Hematopoietic multipotent progenitor cell treated with erythropoietin and hydrocortisone succinate and interleukin-3 and kit ligand, for 15 days (in vitro differentiated cells): ENCODE results near the gene RTEL1.

Source experiments
- DNase-seq: peaks from one replicate; pipeline ENCODE4 v3.0.0-alpha.2; 2015; ENCODE audit warnings: low spot score

Gene RTEL1

DNA sequence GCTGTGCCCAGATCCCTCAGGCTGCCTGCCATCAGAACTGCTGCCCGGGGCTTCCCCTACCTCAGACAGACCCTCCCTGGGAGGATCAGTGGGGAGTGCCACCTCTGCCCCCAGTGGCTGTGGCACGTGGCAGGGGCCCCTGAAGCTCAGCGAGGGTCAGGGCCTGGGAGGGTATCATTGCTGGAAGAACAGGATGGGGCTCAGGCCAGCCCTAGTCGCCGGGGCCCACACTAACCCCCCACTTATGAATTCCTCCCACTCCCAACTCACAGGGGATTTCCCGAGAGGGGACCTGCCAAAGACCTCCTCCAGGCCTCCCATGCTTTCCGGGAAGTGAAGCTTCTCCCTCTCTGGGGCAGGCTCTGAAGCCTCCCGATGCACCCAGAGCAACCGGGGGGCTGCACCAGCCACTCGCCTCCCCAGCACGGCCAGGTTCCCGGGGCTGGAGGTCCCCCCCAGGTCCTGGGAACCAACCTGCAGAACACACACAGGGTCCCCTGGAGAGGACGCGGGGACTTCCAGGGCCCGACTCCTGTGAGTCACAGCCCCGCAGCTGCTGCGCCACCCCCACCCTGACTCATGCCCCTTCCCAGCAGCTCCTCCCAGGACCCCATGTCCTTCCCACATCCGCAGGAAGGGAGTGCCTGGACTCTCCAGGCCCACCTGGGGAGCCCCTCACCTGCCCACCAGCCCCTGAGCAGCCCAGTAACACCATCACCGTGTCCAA is 40.8 kb downstream of the RTEL1 start:
- no peak for DNase-seq

DNA sequence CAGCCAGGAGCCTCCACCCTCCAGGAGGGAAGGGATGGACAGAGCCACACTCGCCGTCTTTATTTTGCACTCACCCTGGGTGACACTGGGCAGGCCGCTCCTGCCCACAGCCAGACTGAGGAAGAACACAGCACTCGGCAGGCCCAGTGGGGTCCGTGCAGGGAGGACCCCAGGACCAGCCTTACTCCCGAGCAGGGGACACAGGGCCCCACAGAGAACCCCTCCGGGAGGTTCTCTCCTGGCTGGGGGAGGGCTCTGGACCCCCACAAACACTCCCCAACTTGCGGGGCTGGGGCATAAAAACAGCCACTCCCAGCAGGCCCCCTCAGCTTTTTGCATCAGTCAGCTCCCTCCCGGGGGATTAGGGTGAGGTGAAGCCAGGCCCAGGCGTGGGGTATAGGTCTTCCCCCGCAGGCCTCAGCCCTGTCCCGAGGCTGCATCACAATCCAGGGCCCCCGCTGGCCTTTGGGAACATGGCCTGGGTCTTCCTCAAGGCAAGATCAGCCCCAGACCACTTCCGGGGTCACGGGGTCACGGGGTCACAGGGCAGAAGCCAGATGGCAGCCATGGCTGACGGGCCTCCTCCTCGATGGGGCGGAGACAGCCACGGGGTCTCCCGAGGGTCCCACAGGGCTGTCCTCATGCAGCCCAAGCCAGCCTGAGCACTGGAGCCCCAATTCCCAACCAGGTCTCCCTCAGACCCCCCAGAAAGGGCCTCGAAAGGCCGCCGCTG is 41.5 kb downstream of the RTEL1 start:
- DNase-seq: no peak

DNA sequence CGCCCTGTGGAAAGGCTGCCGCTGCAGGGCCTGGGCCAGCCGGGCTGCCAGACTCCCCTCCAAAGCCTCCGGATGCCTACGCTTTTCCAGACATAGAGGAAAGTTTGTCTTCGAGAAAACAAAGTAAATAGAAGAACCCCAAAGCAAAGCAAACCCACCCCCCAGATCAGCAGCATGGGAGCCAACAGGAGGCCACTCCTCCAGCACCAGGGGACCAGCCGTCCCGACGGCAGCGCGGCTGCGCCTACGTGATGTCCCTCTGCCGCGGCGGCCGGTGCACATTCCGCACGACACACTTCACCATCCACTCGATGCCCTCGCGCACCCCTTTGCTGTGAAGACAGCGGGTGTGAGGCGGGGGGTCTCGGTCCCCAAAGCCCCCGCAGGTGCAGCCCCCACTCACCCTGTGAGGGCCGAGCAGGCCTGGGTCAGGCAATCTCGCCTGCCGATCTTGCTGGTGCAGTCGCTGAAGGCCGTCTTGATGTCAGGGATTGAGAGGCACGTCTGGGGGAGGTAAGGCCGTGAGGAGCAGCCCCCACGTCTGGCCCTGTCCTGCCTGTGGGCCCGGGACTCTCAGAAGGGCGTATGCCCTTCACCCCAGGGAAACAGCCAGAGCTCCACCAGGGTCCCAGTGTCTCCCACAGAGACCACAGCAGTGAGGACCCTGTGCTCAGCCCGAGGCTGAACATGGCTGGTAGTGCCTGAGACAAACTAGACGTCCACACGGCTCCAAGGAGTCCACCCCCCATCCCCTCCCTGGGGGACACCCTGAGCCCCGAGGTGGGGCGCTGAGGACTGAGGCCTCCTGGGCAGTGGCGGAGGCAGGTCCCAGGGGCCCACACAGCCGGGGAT is 42.3 kb downstream of the RTEL1 start:
- DNase-seq: no peak

DNA sequence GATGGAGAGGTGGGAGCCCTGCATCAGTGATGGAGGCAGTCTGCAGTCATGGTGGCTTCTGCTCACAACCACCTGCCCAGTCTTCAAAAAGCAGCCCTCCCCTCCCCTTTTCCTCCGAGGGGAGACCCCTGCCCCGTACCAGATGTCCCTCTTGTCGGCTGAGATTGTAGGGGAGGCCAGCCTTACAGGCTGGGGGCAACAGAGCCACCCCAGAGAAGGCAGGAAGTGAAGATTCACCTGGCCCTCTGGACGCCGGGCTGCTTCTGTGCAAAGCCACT is 42.9 kb downstream of the RTEL1 start:
- DNase-seq: no peak

DNA sequence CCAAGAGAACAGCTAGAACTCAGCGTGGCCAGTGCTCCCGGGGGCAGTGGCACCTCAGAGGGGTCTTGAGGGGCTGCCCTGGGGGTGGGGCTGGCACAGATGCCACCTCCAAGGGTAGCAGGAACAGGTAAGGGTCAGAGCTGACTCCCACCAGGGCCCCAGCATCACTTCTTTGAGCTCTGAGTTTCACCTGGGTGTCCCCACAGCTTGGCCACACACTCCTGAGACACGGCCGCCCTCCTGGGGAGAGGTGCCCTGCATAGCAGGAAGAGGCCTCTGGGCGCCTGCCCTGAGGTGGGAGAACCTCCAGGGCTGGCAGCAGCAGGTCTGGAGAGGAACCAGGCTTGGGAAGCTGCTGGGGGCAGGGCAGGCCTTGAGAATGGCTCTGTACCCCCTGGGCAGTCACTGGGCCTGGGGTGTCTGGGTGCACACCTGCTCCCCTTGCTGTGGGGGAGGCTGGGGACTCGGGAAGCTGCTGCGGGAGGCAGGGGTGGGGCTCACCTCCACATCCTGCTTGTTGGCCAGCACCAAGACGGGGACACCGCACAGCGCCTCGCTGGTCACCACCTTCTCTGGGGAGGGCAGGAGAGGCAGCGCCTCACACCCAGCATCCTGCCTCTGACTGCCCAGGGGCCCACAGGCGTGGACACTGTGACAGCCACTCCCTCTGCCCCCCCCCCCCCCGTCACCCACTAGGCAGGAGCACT is 43.4 kb downstream of the RTEL1 start:
- DNase-seq: no peak

DNA sequence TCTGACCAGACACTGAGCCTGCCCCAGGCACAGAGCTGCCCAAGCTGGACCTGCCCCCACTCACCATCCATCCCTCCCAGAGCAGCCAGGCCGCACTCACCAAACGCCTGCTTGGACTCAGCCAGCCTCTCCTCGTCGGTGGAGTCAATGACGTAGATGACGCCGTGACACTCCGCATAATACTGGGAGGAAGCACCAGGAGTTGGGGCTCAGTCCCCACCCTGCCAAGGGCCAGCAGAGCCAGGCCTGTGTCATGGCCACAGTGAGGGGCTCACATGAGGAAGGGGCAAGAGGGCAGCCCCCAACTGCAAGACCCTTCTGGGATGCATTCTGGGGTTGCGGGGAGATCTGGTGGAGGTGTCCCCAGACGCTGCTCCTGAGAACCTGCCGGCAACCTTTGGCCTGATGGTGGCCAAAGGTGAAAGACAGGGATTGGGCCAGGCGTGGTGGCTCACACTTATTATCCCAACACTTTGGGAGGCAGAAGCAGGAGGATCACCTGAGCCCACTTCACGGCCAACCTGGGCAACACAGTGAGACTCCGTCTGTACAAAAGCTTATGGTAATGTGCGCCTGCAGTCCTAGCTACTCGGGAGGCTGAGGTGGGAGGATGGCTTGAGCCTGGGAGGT is 44.0 kb downstream of the RTEL1 start:
- DNase-seq: no peak

DNA sequence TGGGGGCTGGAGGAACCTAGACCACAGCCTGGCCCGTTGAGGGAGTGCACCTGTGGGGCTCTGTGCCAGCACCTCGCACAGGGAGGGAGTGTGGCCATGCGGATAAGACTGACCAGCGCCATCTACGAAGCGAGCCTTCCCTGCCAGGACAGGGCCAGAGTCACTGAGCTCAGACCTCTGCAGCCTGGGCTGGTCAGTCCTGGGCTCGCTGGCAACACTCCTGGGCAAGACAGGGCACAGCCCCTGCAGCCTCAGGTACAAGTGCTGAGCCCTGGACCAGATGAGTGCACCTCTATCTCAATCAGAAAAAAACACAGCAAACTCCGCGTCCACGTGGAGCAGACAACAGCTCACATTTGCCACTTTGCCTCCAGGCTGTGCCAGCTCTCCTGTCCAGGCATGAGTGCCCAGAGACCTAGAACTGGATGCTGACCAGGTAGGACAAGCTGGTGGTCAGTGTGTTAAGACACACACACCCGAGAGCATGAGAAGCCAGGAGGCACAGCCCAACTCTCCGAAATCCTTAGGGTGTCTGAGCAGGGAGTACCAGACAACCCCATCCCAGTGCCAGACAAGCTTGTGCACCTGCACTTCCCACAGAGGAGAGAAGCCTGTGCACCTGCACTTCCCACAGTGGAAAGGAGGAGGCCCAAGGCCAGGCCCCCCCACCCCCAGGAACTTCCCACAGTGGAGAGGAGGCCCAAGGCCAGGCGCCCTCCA is 44.8 kb downstream of the RTEL1 start:
- no peak for DNase-seq

DNA sequence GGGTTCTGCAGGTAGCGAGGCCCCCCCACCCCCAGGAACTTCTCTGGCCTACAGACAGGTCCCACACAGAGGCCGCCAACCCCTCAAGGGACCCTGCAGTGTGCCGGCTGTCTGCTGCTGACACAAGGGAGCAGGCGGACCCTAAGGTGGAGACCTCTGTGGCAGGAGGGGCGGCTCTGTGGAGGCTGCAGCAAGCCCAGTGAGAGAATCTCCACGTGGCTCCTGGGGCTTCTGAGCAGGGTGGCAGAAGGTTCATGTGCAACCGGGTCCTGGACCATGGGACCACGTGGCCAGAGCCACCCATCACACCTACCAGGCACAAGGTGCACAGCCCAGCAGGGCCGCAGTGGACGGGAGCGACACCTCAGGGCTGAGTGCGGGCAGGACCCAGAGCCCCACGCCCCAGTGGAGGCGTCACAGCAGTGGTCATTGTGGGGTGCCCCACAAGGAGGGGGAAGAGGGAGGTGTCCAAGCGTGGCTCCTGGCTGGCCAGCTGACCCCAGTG is 45.4 kb downstream of the RTEL1 start:
- DNase-seq: no peak

DNA sequence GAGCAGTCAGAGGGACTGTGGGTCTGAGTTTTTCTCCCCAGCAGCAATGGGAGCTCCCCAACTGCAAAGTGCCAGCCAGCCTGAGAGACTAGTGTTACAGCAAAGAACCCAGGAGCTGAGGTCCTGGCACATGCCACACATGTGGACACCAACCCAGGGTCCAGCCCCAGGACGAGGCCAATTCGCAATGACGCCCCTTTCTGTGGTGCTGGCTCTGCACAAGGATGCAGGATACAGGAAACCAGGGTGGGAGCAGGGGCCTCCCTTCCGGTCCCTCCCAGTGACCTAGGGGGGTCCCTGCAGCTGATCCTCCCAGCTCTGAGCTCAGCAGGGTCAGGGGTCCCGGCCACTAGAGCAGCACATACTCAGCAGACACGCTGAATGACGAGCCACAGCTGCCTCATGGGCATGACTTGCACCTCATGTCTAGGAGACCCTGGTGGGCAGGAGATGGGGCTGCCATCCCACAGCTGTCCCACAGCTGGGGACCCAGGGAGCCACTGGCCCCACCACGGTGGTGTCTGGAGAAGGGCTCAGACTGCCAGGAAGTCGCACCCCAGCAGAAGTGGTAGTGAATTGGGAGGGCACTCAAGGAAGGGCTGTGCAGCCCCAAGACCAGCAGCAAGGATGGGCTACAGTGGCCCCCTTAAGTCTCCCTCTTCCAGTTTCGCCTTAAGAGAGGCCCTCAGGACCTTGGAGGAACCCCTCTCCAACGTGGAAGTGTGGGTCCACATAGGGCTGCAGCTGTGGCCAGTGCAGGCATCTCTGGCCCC is 46.0 kb downstream of the RTEL1 start:
- DNase-seq: no peak

DNA sequence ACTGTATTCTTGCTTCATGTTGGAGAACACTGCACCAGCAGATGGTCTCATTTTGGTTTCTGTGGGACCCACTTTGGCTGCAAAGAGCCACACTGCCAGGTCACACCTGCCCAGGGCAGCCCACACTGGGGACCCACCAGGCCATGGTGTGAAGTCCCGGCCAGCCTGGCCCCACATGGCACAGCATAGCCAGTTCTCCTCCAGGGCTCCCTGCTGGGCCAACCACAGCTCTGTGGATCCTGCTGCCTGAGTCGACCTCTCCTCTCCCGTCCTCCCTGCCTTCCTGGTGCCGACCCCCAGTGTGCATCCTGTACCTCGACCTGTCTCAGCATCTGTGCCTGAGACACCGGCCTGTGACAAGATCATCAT is 46.6 kb downstream of the RTEL1 start:
- no peak for DNase-seq

DNA sequence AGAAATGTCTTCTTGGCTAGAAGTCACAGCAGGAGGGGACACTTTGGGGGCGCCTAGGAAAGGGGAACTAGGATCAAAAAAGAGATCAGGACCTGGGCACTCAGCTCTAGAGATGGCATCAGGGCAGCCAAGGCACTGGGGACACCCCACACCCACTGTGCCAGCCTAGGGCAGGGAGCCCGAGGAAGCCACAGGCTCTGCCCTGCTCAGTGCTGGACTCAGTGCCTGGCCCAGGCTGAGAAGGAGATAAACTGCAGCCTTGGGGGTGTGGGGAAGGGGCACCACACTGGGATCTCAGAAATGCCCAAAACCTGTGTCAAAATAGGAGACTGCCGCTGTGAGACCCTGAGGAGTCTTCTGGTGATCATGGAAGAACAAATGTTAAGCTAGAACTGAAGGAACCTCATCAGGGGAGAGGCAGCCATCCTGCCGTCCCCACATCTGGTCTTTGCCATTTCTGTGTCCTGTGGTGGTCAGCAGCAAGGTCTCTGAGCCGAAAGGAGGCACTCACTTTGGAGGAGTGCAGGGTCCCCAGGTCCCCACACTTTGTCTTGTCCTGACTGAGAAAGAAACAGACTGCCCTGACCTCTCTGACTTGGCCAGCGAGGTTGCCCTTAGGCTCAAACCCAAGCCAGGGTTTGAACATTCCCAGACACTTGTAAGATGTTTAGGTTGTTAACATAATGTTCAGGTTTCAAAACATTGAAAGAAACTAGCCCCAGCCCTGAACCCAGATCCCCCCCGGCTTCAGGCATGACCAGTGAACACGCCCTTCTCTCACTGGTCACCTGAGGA is 47.3 kb downstream of the RTEL1 start:
- DNase-seq: no peak

DNA sequence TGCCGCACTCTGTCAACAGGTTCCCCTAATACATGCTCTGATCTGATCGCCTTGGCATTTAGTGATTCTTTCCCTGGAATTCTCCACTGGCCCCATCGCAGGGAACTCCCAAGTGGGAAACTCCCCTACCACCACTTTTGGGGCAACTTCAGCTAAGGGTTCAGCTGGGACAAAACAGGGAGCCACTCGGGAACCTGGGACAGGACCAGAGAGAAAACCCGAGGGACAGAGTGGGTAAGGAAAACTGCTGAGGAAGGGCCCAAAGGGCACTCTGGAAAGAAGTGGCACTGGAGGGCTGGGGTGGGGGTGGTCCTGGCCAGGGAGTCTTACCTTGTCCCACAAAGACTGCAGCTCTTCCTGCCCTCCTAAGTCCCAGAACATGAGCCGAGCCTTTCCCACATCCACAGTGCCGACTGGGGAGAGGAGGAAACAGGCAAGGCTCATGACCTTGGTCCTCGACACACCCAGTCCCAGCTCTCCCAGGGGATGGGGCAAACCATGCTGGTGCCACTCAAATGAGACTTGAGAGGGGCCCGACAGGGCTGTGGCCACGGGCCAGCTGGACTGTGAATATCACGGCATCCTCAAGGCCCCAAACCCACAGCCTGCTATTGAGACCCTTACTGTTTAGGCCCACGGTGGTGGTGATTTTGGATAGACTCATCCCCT is 48.0 kb downstream of the RTEL1 start:
- no peak for DNase-seq

DNA sequence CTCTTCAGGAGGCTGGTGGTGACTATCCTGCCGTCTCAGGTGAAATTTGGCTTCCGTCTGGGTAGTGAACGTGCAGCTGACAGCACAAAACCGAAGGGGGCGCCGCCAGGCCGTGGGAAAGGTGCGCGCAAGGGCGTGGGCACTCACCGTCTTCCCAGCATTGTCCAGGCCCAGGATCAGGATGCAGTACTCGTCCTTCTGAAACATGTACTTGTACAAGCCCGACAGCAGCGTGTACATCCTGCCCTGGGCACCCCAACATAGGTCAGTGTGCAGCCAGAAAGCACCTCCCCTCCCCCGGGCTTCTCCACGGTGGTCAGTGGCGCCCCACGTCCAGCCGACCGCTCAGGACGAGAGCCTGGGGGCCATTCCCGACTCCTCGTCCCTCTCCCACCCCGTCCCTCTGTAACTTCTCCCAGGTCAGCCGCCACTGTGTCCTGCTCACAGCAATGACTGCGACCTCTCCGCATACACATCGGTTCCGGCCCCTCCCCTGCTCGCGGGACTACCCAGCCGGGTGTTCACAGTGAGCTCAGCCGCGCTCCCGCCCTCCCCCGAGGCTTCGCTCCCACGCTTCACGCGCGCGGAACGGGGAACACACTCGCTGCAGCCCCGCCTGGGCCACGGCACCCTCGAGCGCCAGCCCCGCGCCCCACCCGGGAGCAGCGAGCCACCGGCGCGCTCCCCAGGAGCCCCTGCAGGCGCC is 48.9 kb downstream of the RTEL1 start:
- DNase-seq: peak; percentile 50

DNA sequence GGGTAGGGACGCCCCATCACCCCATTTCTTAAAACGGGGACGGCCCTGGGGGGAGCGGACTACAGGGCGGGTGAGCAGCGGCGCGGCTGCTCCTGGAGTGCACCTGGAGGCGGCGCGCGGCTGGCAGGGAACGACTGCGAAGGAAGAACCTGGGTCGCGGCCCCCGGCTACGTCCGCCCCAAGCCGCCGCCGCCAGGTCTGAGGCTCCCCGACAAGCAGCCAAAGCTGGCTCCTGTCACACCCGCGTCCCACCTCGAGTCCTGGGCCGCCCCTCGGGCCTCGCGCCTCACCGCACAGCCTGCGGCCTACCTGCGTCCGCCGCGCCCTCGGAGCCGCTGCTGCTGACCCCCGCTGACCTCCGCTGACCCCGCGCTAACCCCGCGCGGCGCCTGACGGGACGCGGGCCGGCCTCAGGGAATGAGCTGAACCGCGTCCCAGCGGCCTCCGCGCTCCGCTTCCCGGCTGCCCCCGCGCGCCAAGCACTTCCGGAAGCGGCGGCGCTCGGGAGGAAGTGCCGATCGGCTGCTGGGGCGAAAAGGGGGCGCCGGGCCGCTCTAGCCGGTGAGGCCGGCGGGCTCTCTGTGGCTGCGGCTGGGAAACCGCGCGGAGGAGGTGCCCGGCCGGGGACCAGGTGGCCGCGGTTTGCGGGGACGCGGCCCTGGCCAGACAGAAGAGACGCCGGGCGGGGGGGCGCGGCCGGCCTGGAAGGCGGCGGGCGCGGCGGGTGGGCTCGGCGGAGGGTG is 49.6 kb downstream of the RTEL1 start, which contains the start of the genes ARFRP1 and ZGPAT:
Gene ARFRP1, minus strand, starts transcription at position 419 of the 743 bp plus-strand sequence. CDS start 885 bp downstream, outside the sequence.
Gene ZGPAT, plus strand, starts transcription at position 482 of the 743 bp plus-strand sequence. CDS start 542 bp downstream, outside the sequence.
- DNase-seq: peak; percentile 89

DNA sequence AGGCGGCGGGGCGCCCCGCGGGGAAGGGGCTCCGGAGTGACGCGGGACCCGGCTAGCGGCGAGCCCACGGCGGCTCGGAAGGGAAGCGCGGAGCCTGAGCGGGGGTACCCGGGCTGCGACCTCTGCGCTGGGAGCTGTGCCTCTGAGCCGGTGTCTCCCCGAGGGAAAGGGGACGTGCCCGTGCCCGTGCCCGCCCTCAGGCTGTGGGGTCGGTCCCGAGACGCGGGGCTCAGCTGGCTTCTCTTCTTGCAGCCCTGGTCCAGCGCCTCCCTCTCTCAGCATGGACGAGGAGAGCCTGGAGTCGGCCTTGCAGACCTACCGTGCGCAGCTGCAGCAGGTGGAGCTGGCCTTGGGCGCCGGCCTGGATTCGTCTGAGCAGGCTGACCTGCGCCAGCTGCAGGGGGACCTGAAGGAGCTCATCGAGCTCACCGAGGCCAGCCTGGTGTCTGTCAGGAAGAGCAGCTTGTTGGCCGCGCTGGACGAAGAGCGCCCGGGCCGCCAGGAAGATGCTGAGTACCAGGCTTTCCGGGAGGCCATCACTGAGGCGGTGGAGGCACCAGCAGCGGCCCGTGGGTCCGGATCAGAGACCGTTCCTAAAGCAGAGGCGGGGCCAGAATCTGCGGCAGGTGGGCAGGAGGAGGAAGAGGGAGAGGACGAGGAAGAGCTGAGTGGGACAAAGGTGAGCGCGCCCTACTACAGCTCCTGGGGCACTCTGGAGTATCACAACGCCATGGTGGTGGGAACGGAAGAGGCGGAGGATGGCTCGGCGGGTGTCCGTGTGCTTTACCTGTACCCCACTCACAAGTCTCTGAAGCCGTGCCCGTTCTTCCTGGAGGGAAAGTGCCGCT is 50.4 kb downstream of the RTEL1 start:
- DNase-seq: no peak

DNA sequence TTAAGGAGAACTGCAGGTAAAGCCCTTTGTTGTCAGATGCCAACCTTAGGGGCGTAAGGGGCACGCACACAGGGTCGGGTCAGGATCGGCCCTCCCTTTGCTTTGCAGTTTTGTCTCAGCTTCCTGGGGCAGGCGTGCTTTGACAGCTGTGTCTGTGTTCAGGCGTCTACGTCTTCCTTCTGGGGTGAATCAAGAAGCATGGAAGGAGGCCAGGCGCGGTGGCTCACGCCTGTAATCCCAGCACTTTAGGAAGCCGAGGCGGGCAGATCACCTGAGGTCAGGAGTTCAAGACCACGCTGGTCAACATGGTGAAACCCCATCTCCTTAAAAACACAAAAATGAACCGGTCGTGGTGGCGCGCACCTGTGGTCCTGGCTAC is 51.0 kb downstream of the RTEL1 start:
- no peak for DNase-seq
